Activated naive CD4-positive, alpha-beta T cell treated with anti-CD3 and anti-CD28 coated beads, Interleukin-2, amount 10 ng/mL, durations not matched to agents 7 days and 5 days (primary cell): Measurements from ENCODE around the gene TSHB.
A peak's percentile ranks its signal among the peaks of the same experiment; 100 is the strongest.

ENCODE experiments used
- CTCF ChIA-PET: fragments of 350-600 bp; sonication (Branson Sonifier 250); formaldehyde crosslinking; loops from one replicate; lab custom pipeline; 2021; ENCODE audit warnings: antibody characterized with exemption; lab: Charles Lee
- DNase-seq: peaks from one replicate; pipeline ENCODE4 v3.0.0-alpha.2; 2020
- H3K27ac Mint-ChIP-seq: one replicate; pipeline ENCODE4 v1.8.0; 2021; ENCODE audit warnings: mild to moderate bottlenecking, moderate library complexity, mixed read lengths
- H3K27me3 Mint-ChIP-seq: one replicate; pipeline ENCODE4 v1.8.0; 2021; ENCODE audit warnings: mild to moderate bottlenecking, mixed read lengths
- H3K36me3 Mint-ChIP-seq: one replicate; pipeline ENCODE4 v1.8.0; 2021; ENCODE audit warnings: mixed read lengths
- H3K4me1 Mint-ChIP-seq: one replicate; pipeline ENCODE4 v1.8.0; 2021; ENCODE audit warnings: mixed read lengths
- H3K4me3 Mint-ChIP-seq: one replicate; pipeline ENCODE4 v1.8.0; 2021; ENCODE audit warnings: mild to moderate bottlenecking, moderate library complexity, mixed read lengths
- H3K9me3 Mint-ChIP-seq: one replicate; pipeline ENCODE4 v1.8.0; 2021; ENCODE audit warnings: mixed read lengths

Gene TSHB

DNA sequence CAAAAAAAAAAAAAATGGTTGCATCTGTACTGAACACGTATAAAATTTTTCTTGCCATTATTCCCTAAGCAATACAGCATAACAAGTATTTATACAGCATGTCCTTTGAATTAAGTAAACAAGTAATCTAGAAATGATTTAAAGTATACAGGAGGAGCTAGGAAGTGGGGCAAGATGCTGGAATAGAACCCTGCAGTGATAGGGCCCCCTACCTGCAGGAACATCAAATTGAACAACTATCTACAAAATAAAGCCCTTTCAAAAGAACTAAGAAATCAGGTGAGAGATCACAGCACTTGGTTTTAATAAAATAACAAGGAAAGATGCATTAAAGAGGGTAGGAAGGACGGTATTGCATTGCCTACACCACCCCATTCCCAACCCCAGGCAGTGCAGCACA is 10.9 kb downstream of the TSHB start:
- CTCF ChIA-PET = interaction anchor here (1.4 kb wide), 1 partner anchor 71 kb away, joined by 3 read pairs; no protein-coding TSS in a partner anchor
- Mint-ChIP-seq H3K4me3 (no peak overlapping the region), H3K36me3 (no peaks in the 10 kb centered on the region), H3K27ac (no peak overlapping the region), H3K27me3 (no peaks in the 10 kb centered on the region), H3K9me3 (no peaks in the 10 kb centered on the region), H3K4me1 (no peaks in the 10 kb centered on the region)
- no peak for DNase-seq

DNA sequence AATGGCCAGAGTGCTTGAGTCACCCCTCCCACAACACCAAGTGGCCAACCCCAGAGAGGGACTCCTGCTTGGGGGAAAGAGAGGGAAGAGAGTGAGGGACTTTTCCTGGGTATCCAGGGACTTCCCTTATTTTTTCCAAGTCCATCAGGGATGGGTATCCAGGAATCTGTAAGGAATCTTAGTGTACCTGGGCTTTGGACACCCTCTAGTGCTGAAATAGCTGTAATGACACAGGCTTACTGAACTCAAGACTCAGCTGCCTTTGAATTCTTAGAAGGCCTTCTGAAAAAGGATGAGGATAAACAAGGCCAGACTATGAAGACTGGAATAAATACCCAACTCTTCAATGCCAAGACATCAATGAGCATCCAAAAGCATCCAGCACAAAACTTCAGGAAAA is 12.0 kb downstream of the TSHB start:
- no peak overlapping the region for H3K4me3 Mint-ChIP-seq
- no peaks in the 10 kb centered on the region for H3K9me3 Mint-ChIP-seq
- no peak for DNase-seq
- no peaks in the 10 kb centered on the region for H3K27me3 Mint-ChIP-seq
- CTCF ChIA-PET = interaction anchor here (1.0 to 2.0 kb wide), 2 partner anchors 11 to 59 kb away, joined by 5 to 10 read pairs; no protein-coding TSS in a partner anchor
- H3K4me1 Mint-ChIP-seq = no peaks in the 10 kb centered on the region
- H3K27ac Mint-ChIP-seq = no peak overlapping the region
- H3K36me3 Mint-ChIP-seq = no peaks in the 10 kb centered on the region

DNA sequence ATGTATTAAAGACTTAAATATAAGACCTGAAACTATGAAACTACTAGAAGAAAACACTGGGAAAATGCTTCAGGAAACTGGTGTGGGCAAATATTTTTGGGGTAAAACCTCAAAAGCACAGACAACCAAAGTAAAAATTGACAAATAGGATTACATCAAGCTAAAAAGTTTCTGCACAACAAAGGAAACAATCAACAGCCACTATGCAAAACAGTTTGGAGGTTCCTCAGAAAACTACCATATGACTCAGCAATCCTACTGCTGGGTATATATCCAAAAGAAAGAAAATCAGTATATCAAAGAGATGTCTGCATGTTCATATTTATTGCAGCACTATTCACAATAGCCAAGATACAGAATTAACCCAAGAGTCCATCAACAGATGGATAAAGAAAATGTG is 17.1 kb downstream of the TSHB start:
- no peak overlapping the region for H3K4me3 Mint-ChIP-seq
- no peaks in the 10 kb centered on the region for H3K27me3 Mint-ChIP-seq
- no peak overlapping the region for H3K27ac Mint-ChIP-seq
- no peaks in the 10 kb centered on the region for H3K36me3 Mint-ChIP-seq
- CTCF ChIA-PET = no interaction called here
- DNase-seq = no peak
- peaks cover 5% of the 10 kb centered on the region for H3K4me1 Mint-ChIP-seq
- H3K9me3 Mint-ChIP-seq = no peaks in the 10 kb centered on the region

DNA sequence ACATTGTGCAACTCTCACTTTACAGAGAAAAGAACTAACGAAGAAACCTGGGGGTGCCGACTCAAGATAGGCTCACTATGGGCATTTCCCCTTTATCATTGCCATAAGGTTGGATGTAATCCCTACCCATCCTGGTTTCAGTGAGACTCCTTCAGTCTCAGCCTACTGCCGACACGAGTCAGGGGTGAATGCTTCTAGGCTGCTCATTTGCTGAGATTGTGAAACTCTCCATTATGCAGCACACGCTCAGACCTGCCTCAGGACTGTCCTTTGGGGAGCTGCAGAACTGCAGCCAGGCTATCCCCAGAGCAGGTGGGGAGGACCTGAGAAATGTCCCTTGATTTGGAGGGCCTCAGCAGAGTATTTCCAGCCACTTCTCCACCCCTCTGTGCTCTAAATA is 22.2 kb downstream of the TSHB start:
- H3K4me3 Mint-ChIP-seq = no peak overlapping the region
- no peak for DNase-seq
- peaks cover 4% of the 10 kb centered on the region for H3K27me3 Mint-ChIP-seq
- CTCF ChIA-PET = interaction anchor here (1.3 to 4.5 kb wide), 8 partner anchors 9 to 79 kb away, joined by 3 to 21 read pairs (median 4); no protein-coding TSS in a partner anchor
- H3K9me3 Mint-ChIP-seq = no peaks in the 10 kb centered on the region
- peaks cover 5% of the 10 kb centered on the region for H3K4me1 Mint-ChIP-seq
- H3K36me3 Mint-ChIP-seq = no peaks in the 10 kb centered on the region
- no peak overlapping the region for H3K27ac Mint-ChIP-seq

DNA sequence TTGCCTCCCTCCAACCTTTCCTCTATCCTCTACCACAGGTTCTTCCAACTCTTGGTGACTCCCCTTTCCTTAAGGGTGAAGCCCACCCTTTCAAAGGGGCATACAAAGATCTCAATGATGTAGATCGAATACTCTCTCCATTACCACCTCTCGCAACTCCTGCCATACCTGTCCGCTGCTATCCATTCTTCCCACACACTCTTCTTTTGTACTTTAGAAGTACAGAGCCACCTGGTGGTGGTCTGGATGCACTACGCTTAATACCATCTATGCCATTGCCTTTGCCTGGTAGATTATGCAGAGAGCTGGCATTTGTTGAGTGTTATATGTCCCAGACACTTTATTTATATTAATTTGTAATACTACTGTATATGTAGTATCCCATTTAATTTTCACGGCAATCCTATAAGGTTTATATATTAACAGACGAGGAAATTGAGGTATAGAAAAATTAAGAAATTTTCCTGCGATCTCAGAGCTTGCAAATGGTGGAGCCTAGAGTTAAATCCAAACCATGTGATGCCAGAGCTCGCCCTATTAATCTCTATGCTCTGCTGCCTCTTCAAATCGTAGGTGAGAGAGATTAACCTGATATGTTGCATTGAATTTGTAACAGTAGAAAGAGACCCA is 22.9 kb downstream of the TSHB start:
- no peaks in the 10 kb centered on the region for H3K36me3 Mint-ChIP-seq
- H3K27me3 Mint-ChIP-seq = peaks cover 4% of the 10 kb centered on the region
- no peak overlapping the region for H3K27ac Mint-ChIP-seq
- H3K9me3 Mint-ChIP-seq = no peaks in the 10 kb centered on the region
- H3K4me3 Mint-ChIP-seq = no peak overlapping the region
- DNase-seq = peak; percentile 65
- CTCF ChIA-PET = interaction anchor here (0.9 to 4.5 kb wide), 20 partner anchors 10 to 705 kb away, joined by 3 to 21 read pairs (median 5); no protein-coding TSS in a partner anchor
- peaks cover 5% of the 10 kb centered on the region for H3K4me1 Mint-ChIP-seq

DNA sequence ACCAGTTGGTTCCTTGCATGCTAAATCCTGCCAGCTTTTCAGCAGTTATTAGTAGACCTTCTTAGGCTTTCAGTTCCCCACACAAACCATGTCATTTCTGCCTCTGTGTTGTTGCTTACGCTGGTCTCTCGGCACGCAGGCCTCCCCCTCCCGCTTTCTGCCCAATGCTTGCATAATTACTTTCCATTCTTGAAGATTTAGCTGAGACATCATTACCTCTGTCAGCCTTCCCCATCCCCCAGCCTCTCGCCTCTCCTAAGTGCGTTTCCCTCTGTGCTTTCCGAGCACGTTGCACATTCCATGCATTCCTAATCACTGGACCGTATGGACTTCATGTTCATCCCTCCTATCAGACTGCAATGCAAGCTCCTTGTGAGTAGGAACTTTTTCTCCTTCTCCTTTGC is 26.8 kb downstream of the TSHB start:
- no peak for DNase-seq
- no peaks in the 10 kb centered on the region for H3K36me3 Mint-ChIP-seq
- H3K27ac Mint-ChIP-seq = no peak overlapping the region
- peaks cover 9% of the 10 kb centered on the region for H3K4me1 Mint-ChIP-seq
- CTCF ChIA-PET = interaction anchor here (1.0 kb wide), 1 partner anchor 60 kb away, joined by 3 read pairs; no protein-coding TSS in a partner anchor
- H3K27me3 Mint-ChIP-seq = peaks cover 4% of the 10 kb centered on the region
- H3K4me3 Mint-ChIP-seq = no peak overlapping the region
- no peaks in the 10 kb centered on the region for H3K9me3 Mint-ChIP-seq

DNA sequence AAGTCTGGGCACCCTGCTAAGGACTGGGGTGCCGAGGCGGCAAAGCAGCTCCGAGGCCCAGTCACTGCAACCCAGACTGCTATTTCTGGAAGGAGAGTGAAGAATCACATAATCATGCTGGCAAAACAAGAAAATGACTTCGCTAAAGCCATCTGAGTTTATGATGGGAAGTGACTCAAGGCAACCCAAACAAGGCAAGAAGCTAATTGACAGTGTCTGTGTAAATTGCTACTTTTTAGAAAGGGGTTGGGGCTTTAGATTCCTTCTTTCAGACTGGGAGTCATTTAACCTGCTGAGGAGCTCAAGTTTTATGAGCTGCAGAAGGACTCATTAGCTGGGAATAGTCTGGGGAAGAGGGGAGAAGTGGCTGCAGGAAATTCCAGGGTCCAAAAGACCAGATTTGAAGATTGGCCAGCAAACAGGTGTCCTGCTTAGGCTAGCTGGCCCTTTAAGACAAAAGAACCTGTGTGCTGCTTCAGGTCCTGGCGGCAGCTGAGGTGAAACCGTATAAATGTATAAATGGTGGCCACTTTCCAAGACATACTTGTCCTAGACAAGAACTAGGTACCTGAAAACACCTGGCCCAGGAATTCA is 28.1 kb downstream of the TSHB start:
- CTCF ChIA-PET = interaction anchor here (0.9 to 2.1 kb wide), 5 partner anchors 42 to 78 kb away, joined by 3 to 7 read pairs (median 4); no protein-coding TSS in a partner anchor
- no peak for DNase-seq
- Mint-ChIP-seq H3K36me3 (no peaks in the 10 kb centered on the region), H3K4me3 (no peak overlapping the region), H3K4me1 (peaks cover 23% of the 10 kb centered on the region), H3K27me3 (peaks cover 4% of the 10 kb centered on the region), H3K27ac (no peak overlapping the region), H3K9me3 (no peaks in the 10 kb centered on the region)

DNA sequence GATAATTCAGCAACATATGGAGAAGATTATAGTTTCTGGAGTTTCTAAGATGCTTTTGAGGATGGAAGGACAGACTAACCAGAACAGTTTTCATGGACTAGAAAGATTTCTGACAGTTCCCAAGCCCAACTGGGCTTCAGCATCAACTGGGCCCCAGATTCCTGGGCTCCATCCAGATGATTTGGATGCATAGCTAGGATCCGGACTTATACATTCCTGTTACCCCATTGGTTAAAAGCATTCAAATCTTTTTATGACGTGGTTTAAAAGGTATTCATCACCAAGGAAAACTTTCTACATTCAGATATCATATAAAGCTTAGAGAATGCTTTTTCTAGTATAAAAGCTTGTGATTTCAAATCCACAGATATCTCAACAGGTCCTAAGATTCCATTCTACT is 29.7 kb downstream of the TSHB start:
- Mint-ChIP-seq H3K9me3 (peaks cover 6% of the 10 kb centered on the region), H3K4me1 (peaks cover 38% of the 10 kb centered on the region)
- CTCF ChIA-PET = interaction anchor here (0.7 to 2.1 kb wide), 3 partner anchors 14 to 54 kb away, joined by 3 to 7 read pairs (median 3); no protein-coding TSS in a partner anchor

DNA sequence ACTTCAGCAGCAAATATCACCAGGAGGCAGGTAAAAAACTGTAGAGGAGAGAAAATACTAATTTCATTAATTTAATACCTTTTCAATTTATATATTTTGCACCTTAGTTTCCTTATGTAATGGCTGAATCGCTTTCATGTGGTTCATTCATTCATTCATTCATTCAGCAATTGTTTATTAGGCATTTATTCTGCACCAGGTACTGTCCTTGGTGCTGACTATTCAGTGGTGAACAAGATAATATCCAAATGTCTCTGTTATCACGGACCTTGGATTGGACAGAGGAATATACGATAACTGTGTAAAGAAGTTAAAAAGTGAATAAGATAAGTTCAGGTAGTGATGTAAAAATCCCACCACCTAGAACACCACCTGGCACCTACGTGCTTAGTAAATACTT is 30.9 kb downstream of the TSHB start:
- H3K4me1 Mint-ChIP-seq = peaks cover 41% of the 10 kb centered on the region
- H3K36me3 Mint-ChIP-seq = peaks cover 4% of the 10 kb centered on the region
- H3K27me3 Mint-ChIP-seq = no peaks in the 10 kb centered on the region
- no peak overlapping the region for H3K4me3 Mint-ChIP-seq
- H3K9me3 Mint-ChIP-seq = peaks cover 6% of the 10 kb centered on the region
- CTCF ChIA-PET = no interaction called here
- no peak for DNase-seq
- H3K27ac Mint-ChIP-seq = no peak overlapping the region

More for the DNA sequence above, 29.7 kb downstream of the TSHB start:
- DNase-seq = no peak
- Mint-ChIP-seq H3K4me3 (no peak overlapping the region), H3K36me3 (peaks cover 4% of the 10 kb centered on the region), H3K27me3 (peaks cover 4% of the 10 kb centered on the region), H3K27ac (no peak overlapping the region)

DNA sequence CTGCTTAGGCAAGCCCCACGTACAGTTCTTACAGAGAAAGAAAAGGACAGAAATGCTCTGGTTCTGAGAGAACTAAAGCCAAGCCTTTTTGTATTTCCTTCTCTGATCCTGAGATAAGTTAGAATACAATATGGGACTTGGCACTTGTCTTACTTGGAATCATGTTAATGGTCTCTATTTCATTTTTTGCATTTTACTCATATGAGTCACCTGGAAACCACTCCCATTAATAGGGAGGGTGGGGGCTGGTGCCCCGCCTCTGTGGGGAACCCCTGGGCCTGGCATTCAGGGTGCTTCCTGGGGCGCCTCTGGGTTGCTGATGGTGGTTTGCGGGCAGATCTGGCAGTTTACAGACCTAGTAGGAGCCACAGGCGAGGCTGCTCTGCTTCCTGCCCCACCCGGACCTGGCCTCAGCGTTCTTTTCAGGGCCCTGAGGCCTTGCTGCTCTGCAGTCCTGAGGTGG is 32.9 kb downstream of the TSHB start:
- peak; percentile 95 for DNase-seq
- H3K27me3 Mint-ChIP-seq = no peaks in the 10 kb centered on the region
- peaks cover 41% of the 10 kb centered on the region for H3K4me1 Mint-ChIP-seq
- H3K9me3 Mint-ChIP-seq = peaks cover 6% of the 10 kb centered on the region
- peak overlapping the region; percentile 94 for H3K27ac Mint-ChIP-seq
- H3K36me3 Mint-ChIP-seq = peaks cover 4% of the 10 kb centered on the region
- CTCF ChIA-PET = no interaction called here
- H3K4me3 Mint-ChIP-seq = peak overlapping the region; percentile 3

DNA sequence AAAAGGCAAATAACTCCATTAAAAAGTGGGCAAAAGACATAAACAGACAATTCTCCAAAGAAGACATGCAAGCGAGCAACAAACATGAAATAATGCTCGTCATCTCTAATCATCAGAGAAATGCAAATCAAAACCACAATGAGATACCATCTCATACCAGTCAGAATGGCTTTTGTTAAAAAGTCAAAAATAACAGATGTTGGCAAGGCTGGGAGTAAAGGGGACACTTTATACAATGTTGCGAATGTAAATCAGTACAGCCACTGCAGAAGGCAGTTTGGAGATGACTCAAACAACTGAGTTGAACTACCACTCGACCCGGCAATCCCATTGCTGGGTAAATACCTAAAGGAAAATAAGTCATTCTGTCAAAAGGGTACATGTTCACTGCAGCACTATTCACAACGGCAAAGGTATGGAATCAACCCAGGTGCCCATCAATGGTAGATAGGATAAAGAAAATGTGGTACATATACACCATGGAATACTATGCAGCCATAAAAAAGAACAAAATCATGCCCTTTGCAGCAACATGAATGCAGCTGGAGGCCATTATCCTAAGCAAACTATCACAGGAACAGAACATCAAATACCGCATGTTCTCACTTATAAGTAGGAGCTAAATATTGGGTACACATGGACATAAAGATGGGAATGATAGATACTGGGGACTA is 33.7 kb downstream of the TSHB start:
- no peaks in the 10 kb centered on the region for H3K27me3 Mint-ChIP-seq
- H3K27ac Mint-ChIP-seq = peak overlapping the region; percentile 94
- peaks cover 4% of the 10 kb centered on the region for H3K36me3 Mint-ChIP-seq
- CTCF ChIA-PET = interaction anchor here (2.5 kb wide), 1 partner anchor 11 kb away, joined by 9 read pairs; no protein-coding TSS in a partner anchor
- peaks cover 6% of the 10 kb centered on the region for H3K9me3 Mint-ChIP-seq
- H3K4me3 Mint-ChIP-seq = peak overlapping the region; percentile 3
- DNase-seq = peak; percentile 31
- H3K4me1 Mint-ChIP-seq = peaks cover 41% of the 10 kb centered on the region

DNA sequence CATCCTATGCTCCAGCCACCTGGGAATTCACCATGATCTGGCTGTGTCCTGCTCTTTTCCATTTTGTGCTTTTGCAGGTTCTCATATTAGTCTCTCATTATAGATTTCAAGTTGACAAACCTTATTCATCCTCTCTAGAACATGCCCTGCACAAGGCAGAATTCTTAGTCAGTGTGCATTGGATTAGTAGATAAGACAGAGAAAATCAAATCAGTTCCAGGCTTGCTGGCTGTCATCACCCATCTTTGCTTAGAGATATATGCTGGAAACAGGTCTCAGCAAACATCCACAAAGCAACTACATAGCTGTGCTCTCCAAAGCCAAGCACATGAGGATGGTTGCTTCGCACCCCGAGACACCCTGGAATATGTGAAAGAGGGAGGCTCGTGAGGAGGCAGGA is 34.8 kb downstream of the TSHB start:
- H3K27me3 Mint-ChIP-seq = peaks cover 6% of the 10 kb centered on the region
- H3K36me3 Mint-ChIP-seq = peaks cover 4% of the 10 kb centered on the region
- no peak for DNase-seq
- H3K9me3 Mint-ChIP-seq = peaks cover 6% of the 10 kb centered on the region
- peaks cover 41% of the 10 kb centered on the region for H3K4me1 Mint-ChIP-seq
- H3K27ac Mint-ChIP-seq = no peak overlapping the region
- H3K4me3 Mint-ChIP-seq = no peak overlapping the region
- CTCF ChIA-PET = interaction anchor here (2.5 kb wide), 1 partner anchor 12 kb away, joined by 9 read pairs; no protein-coding TSS in a partner anchor

DNA sequence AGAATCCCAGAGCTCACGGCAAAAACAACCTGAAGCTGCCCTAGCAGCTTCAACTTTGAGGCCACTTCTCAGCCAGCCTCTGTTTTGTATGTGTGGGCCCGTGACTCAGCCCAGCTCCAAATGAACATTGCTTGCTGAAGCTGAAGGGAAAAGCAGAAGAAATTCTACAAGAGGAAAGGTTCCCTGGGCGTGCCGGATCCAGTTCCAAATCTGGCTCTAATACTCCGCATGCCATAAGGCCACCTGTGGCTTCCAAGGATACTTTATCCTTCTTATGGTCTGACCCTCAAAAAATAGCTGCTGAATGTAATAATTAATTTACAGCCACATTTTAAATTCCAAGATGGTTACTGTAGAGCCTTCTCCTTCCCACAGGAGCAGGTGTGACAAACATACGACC is 35.4 kb downstream of the TSHB start:
- H3K4me1 Mint-ChIP-seq = peaks cover 41% of the 10 kb centered on the region
- CTCF ChIA-PET = interaction anchor here (2.5 kb wide), 1 partner anchor 13 kb away, joined by 9 read pairs; no protein-coding TSS in a partner anchor
- no peak overlapping the region for H3K27ac Mint-ChIP-seq
- H3K9me3 Mint-ChIP-seq = peaks cover 6% of the 10 kb centered on the region
- peaks cover 6% of the 10 kb centered on the region for H3K27me3 Mint-ChIP-seq
- peaks cover 4% of the 10 kb centered on the region for H3K36me3 Mint-ChIP-seq
- H3K4me3 Mint-ChIP-seq = no peak overlapping the region
- no peak for DNase-seq
